ENCODE data around the gene AMOT.

- no peak for TF ChIP-seq CTCF (conservative IDR thresholded peaks at IDR 0.05; ENCODE audit: low read depth, low read length)
- TF ChIP-seq EZH2 (IDR thresholded peaks at IDR 0.05; ENCODE audit: low read length, unreplicated experiment) = no peak
Measured at GRCh38 chrX:112819813-112820212, 20.8 kb downstream of the AMOT start.

Data from PC-3 (cell line).